ENCODE measurements around the gene HEMGN.

- TF ChIP-seq POLR2AphosphoS5 (IDR thresholded peaks at IDR 0.05; ENCODE audit: low read depth, low read length) (no peak), POLR2A (IDR thresholded peaks at IDR 0.05; ENCODE audit: low read depth, low read length) (no peak)
Observed at GRCh38 chr9:97987487-97987886, 49.5 kb upstream of the HEMGN start.
